HG02884 (cell line): Measurements from ENCODE around the gene JUN.
"Not testable (repeated sequence)": the region's sequence is repeated elsewhere in the genome, so short reads cannot be mapped to it uniquely, and the experiment has no call there.

Source experiments
- ATAC-seq: cut with Tn5 transposase; IDR thresholded peaks from one replicate; pipeline ENCODE4 v1.9.1; 2021; ENCODE audit warnings: mild to moderate bottlenecking, moderate library complexity; ENCODE audit not compliant: unreplicated experiment

Gene JUN

GRCh38 chr1:58809325-58810010 lies 25.6 kb upstream of the JUN start:
- no peak for ATAC-seq

- ATAC-seq, result no peak
These were observed 24.2 kb upstream of the JUN start for GRCh38 chr1:58808077-58808476.

GRCh38 chr1:58805716-58806571 lies 22.1 kb upstream of the JUN start:
- peak; percentile 56 for ATAC-seq

GRCh38 chr1:58804853-58805565 lies 21.2 kb upstream of the JUN start:
- ATAC-seq, result no peak

GRCh38 chr1:58803858-58804257 lies 20.0 kb upstream of the JUN start:
- ATAC-seq, result no peak

GRCh38 chr1:58802640-58803399 lies 19.0 kb upstream of the JUN start:
- ATAC-seq, result no peak

- ATAC-seq, result not testable (repeated sequence)
These were observed 17.4 kb upstream of the JUN start for GRCh38 chr1:58801286-58801685.

GRCh38 chr1:58799650-58800049 lies 15.8 kb upstream of the JUN start:
- no peak for ATAC-seq

GRCh38 chr1:58798910-58799442 lies 15.1 kb upstream of the JUN start:
- no peak for ATAC-seq

- ATAC-seq, result no peak
These were observed 12.6 kb upstream of the JUN start for GRCh38 chr1:58796416-58796815.

- ATAC-seq, result no peak
These were observed 10.7 kb upstream of the JUN start for GRCh38 chr1:58794585-58794984.

- ATAC-seq, result no peak
These were observed 9.0 kb upstream of the JUN start for GRCh38 chr1:58792846-58793245.

GRCh38 chr1:58791106-58791505 lies 7.3 kb upstream of the JUN start:
- ATAC-seq, result no peak

GRCh38 chr1:58789996-58790660 lies 6.3 kb upstream of the JUN start:
- no peak for ATAC-seq

GRCh38 chr1:58789322-58789856 lies 5.5 kb upstream of the JUN start:
- ATAC-seq, result no peak

GRCh38 chr1:58788259-58788658 lies 4.4 kb upstream of the JUN start:
- no peak for ATAC-seq

- ATAC-seq, result no peak
These were observed 3.0 kb upstream of the JUN start for GRCh38 chr1:58786927-58787245.

- ATAC-seq, result no peak
These were observed 2.5 kb upstream of the JUN start for GRCh38 chr1:58786184-58786926.

GRCh38 chr1:58785442-58786058 lies 1.7 kb upstream of the JUN start:
- no peak for ATAC-seq
